HCEC 1CT (cell line): Measurements from ENCODE around the gene PRDM11.

Source experiments
- DNase-seq: peaks from one replicate; pipeline ENCODE4 v3.0.0-alpha.2; 2017

The PRDM11 gene

DNA sequence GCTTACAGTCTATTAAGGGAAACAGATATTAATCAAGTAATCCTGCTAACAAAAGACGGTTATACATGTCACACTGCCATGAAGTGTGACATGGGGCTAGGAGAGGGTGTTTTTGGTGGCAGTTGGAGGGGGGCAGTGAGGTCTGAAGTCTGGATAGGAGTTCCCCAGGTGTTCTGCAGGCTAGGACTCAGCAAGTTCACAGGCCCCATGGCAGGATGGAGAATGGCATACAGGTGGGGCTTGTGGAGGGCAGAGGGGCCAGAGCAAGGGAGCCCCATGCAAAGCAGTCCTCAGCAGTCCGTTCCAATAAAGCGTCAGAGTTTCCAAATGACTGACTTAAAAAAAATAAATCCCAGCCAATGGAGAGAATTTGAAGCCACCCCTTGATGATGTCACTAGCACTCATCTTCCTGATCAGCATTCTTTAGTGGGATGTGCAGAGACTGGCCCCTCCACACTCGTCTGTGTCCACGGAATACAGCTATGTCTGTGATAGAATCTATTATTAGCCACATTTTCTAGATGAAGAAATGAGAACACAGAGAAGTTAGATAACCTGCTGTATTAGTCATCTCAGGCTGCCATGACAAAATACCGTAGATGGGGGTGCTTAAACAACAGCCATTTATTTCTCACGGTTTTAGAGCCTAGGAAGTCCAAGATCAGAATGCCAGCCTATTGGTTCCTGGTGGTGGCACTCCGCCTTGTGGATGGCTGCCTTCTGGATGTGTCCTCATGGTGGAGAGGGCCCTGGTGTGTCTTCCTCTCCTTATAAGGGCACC, 32.6 kb downstream of the PRDM11 start:
- DNase-seq = no peak

DNA sequence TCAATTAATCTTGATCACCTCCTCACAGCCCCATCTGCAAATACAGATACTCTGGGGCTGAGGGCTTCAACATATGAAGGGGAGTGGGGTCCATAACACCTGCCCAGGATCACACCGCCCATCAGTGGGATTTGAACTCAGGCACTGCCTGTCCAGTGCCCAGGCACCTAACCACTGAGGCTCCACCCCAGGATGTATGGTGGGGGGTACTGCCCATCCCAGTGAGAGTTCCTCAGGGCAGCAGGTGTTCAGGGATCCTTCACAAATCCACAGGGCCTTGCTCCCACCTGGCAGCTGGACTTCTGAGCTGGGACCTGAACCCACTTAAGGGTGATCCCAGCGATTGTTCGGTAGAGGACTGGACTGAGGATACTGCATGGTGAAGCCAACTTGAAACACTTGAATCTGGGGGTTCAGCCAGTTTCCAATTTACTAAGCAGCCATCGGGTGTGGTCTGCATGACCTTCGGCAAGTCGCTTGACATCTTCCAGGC, 33.3 kb downstream of the PRDM11 start:
- DNase-seq = no peak

DNA sequence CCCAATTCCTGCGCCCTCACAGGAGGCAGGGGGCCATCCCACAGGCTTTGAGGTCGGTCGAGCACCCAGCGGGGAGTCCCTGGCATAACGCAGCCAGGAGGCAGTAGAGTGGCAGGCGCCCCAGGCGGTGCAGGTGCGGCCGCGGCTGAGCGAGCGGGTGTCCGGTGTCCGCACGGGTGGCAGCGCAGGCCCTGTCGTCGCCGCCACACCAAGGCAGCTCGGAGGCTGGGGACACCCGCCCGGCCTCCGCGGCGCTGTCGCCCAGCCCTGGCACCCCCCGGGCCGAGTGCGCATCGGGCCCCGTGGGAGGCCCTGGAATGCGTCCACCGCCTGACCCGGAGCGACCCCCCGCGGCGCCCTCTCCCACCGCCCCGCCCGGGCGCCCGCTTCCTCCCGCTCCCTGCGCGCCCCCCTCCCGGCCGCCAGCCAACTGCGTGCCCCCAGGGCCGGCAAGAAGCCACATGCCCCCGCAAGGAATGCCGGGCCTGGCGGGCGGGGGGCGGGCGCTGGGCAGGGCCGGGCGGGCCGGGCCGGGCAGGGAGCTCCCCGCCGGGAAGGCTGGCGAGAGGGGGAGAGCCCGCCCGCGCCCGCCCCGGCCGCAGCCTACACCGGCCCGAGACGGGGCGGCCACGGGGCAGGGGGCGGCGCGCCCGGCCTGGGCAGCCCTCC, 33.9 kb downstream of the PRDM11 start:
- DNase-seq = no peak

DNA sequence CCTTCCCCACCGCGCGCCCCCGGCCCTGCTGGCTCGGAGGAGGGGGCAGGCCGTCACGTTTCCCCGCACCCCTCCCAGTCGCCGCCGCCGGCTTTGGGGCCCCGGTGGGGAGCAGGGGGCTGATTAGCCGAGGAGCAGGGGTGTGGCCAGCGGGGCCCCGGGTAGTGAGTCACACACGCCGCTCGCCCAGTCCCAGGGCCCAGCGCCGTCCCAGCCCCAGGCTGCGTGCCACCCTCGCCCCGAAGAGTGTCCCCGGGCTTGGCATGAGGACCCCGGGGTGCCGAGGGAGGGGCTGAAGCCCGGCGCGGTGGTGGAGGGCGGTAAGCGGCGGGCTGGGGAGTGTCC, 34.4 kb downstream of the PRDM11 start:
- DNase-seq = no peak

DNA sequence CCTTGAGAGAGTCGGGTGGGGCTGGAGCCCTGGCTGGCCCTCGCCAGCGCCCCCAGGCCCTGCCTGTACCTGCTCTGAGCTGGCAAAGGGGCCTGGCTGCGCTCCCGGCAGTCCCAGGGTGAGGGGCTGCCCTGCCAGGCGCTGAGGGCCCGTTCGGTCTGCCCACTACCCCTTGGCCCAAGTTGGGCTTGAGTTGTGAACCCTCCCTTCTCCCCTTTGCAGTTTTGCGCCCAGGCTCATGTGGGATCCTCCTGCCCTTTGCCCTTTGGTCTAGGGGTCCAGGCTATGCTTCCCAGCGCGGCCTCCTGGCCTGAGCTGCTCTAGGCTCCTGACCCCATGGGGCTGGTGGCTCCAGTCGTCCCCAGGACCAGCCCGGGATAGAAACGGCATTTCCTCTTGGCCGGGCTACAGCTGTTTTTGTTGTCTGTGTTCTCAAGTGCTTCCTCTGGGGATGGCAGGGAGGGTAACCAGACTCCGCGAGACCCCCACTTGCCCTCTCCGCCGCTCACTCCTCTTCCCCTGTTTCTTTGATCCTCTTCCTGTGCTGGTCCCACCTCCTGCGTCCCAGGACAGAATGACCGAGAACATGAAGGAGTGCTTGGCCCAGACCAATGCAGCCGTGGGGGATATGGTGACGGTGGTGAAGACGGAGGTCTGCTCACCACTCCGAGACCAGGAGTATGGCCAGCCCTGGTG, 34.9 kb downstream of the PRDM11 start:
- DNase-seq = no peak

DNA sequence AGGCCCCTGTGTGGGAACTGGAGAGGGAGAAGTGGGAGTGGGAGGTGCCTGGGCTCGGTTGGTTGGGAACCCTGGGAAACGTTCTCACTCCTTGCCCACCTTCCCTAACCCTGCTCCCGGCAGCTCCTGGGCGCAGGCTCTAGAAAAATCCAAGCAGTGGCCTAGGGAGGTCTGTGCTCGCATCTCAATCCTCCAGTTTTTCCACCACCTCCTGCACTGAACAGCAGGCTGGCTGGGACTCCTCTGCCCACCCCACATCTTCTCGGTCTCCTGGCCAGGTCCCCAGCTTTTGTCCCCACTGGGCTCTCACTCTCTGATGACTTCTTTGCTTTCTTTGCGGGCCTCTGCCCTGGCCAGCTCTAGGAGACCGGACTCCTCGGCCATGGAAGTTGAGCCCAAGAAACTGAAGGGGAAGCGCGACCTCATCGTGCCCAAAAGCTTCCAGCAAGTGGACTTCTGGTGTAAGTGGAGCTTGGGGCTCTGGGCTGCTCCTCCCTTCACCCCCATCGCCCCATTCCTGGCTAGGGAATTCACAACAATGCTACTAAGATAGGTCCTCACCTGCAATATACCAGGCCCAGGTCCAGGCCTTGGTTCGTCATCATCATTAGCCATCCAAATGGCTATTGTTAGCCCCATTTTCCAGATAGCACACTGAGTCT, 35.6 kb downstream of the PRDM11 start:
- no peak for DNase-seq

DNA sequence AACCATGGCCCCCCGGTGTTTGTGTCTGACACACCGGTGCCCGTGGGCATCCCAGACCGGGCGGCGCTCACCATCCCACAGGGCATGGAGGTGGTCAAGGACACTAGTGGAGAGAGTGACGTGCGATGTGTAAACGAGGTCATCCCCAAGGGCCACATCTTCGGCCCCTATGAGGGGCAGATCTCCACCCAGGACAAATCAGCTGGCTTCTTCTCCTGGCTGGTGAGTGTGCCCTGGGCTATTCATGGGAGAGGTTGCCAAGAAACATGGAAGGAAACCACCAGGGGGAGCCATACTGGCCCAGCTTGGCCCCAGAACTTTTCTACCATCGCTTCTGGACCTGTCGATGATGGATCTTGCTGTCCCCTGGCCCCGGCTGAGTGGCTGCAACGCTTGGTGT, 36.5 kb downstream of the PRDM11 start:
- no peak for DNase-seq

DNA sequence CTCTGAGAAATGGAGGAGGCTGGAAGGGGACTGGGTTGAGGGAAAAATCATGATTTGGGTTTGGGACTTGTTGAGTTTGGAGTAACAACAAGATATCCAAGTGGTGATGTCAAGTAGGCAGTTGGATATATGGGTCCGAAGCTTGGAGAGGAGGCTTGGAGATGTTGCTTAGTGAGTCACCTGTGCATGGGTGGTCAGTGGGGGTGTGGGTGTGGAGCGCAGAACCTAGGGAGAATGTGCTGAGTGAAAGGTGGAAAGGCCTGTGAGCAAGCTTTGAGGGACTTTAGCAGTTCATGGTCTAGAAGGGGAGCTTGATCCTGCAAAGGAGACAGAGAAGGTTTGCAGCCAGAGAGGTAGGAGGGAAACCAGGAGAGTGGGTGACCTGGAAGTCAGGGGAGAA, 38.2 kb downstream of the PRDM11 start:
- no peak for DNase-seq

DNA sequence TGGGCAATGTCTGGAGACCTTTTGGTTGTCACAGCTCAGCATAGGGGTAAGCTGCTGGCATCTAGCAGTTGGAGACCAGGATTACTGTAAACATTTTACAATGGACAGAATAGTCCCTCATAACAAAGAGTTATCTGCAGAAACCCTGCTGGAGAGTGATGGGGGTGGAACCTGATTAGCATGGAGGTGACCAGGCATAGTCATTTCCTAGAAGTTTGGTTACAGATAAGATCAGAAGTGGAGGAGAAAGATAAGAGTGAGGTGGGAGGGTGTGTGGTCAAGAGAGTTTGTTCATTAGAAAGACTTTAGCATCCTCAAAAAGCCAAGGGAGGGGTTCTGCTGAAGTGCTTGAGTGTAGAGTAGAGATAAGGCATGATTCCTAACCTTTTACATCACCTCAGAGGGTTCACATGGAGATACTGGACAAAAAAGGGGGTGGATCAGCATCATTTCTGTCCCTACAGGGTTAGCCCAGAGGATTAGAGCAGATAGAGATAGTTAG, 38.8 kb downstream of the PRDM11 start:
- DNase-seq = no peak

DNA sequence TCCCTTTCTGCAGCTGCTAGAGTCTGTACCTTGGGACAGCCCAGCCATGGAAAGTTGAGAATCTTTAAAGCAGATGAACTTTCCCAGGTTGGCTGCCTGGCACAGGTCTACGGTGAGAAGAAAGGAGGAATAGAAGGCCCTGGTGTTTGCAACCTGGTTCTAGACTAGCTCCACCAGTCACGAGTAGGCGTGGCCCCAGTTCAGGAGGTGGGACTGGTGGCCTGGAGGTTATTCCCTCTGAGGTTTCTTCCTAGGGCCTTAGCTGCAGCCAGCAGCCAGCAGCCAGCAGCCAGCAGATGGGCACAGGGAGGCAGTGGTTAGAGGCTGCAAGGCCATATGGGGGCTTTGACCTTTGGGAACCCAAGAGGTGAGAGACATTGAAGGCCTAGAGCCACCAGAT, 40.9 kb downstream of the PRDM11 start:
- no peak for DNase-seq

DNA sequence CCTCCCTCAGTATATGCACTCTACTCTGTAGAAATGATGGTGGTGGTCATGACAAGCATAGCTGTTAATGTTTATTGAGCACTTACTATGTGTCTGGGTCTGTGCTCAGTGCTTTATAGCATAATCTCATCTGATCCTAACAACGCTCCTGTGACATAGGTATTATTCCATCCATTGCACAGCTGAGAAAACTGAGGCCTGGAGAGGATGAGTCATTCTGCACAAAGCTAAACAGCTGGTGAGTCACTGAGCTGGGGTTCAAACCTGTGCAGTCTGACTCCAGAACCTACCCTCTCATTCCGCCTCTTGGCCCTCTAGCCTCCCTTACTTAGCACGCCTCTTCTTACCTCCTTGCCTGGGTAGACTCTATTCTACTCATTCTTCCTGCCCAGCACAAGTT, 41.7 kb downstream of the PRDM11 start:
- no peak for DNase-seq

DNA sequence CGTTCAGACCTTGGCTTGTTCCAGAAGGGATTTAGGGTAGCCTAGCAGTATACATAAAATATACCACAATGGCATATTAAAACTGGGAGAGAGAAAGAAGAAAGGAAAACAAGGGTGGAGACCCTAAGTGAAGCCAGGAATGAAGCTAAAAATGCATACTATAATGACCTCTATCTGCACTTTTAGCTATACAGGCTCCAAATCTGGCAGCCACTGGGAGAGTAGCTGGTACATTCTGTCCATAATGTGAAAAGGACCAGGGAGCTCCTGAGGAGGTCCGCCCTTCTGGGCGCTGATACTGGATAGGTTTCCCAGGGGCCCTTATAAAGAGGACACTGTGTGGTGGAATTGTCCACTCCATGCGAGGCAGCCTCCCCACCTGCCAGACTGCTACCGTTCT, 42.8 kb downstream of the PRDM11 start:
- DNase-seq = no peak

DNA sequence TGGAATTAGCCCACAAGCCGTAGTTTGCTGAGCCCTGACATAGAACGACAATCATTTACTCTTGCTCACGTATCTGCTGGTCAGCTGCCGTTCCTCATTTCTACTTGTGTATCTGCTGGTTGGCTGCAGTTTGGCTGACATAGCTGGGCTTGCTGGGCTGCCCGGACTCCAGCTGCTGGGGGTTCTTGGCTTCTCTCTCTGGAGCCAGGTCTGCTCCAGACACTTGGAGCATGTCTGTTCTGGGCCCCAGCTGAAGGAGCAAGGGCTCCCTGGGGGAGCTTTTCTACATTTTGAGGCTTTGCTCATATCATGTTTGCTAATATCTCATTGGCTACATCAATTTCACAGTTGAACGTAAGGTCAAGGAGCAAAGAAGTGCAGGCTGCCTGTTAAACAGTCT, 47.3 kb downstream of the PRDM11 start:
- DNase-seq = no peak

DNA sequence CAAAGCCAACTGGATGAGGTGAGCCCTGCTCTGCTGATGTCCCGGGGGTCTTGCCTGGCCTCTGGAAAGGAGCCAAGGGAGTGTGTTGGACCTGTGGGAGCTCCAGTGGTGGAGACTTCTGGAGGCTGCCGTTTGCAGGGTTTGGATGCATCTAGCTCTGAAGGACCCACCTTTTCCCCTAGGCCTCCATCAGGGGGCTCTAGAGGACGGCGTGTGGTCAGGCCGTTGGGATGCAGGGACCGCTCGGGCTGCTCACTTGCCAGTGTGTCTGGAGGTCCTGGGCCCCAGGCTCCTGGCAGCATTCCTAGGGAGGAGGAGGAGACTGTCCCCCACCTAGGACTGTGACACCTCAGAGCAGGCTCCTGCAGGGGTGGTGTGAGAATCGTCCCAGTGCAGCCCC, 58.3 kb downstream of the PRDM11 start:
- no peak for DNase-seq

DNA sequence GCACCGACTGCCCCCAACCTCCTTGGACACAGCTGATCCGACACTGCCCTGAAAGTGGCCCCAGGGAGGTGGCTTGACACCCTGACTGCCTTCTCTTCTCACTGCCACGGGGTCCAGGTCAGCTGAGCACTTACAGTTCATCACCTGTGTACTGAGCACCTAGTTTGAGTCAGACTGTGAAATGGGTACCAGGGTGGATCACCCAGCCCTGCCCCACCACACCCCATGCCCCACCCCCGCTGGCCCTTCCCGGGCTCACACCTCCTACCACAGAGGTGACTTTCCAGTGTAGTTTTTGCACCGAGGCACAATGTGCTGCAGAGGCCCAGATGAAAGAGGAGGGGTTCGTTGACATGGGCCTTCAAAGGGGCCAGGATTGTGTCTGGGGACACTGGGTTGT, 59.5 kb downstream of the PRDM11 start:
- DNase-seq = no peak

DNA sequence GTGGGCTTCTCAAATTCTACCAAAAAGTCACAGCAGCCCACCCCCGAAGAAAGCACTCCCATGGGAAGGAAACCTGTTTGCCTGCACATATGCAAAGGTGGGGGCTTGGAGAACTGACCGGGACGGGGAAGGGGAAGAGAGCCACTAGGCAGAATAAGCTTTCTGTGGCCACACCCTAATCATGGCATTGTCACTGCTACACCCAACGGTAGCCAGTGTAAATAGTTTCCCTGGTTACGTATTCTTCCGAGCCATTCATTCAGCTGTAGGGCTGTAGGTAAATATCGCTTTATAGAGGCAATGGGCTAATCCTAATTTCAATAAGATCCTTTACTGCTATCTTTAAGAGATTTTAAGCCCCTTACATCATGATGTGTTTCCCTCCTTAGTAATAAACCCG, 61.7 kb downstream of the PRDM11 start:
- no peak for DNase-seq

DNA sequence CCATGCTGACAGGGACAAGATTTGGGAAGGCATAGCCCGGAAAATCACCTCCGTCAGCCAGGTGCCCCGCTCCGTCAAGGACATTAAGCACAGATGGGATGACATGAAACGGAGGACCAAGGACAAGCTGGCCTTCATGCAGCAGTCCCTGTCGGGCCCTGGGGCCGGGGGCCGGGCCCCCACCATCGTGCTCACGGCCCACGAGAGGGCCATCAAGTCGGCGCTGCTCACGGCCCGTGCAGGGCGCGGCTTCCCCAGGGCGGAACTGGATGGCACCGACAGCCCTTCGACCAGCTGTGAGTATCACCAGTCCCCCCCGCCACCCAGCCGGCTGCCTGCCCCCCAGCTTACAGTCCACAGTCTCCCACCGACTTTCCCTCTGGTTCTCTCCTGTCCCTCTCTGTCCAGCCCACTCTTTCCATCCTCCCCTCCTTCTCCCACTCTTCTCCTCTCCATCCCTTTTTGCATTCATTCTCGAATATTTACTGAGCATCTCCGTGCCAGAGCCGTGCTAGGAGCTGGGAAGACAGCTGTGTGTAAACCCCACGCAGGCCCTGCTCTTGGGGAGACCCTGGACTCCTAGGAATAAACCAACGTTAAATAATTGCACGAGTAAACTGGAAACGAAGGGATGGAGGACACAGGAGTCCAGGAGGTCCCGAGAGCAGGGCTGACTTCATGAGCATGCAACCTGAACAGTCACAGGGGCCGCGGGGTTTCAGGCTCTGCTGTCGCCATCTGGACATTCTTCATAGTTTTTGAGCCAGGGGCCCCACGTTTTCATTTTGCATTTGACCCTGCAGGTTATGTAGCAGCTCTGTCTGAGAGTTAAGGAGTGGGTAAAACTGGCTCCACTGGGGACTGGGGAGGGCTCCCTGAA, 62.8 kb downstream of the PRDM11 start:
- DNase-seq = no peak

DNA sequence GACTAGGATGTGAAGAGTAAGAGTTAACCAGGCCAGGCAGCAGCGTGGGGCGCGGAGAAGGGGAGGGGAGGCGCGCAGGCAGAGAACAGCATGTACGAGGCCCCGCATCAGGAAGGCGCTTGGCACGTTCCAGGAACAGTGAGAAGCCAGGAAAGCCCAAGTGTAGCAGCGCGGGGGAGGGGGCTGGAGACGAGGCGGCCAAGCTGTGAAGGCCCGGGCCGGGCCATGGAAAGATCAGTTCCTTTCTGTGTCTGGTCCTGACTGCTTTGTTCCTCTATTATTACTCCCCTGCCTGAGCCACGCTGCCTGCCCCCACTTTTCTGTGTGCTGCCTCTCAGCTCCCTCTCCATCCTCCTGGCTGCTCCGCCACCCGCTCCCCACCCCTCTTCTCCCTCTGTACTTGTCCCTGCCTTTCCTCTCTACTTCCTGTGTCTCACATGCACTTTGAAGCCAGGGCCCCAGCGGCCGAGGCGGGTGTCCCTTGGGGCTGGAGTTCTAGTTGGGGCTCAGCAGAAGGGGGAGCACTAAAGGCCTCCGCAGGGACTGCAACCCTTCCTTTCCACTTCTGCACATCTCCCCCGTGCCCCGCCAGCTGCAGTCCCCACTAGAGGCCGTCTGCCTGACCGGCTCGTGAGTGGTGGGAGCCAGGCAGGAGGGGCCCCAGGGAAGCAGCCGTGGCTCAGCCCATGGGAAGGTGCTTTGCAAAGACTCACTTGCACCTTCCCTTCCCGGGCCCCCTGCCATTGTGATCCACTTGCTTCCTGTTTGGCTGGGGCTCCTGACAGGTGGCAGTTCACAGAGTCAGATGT, 63.7 kb downstream of the PRDM11 start:
- no peak for DNase-seq

DNA sequence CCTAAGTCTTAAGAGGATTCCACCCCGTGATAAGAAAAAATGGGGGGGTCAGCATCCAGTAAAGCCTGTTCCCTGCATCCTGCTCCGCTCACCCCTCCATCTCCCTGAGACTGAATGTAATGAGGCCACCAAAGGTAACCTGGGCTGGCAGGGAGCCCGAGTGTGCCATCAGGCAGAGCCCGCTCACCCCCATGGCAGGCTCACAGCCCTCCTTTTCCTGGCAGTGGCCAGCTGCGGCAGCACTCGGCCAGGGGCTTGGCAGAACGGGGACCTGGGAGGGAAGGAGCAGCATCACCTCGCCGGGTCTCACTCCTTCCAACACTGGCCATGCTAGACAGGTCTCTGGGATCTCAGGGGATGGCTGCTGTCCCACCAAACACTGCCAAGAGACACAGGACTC, 64.4 kb downstream of the PRDM11 start:
- DNase-seq = no peak

DNA sequence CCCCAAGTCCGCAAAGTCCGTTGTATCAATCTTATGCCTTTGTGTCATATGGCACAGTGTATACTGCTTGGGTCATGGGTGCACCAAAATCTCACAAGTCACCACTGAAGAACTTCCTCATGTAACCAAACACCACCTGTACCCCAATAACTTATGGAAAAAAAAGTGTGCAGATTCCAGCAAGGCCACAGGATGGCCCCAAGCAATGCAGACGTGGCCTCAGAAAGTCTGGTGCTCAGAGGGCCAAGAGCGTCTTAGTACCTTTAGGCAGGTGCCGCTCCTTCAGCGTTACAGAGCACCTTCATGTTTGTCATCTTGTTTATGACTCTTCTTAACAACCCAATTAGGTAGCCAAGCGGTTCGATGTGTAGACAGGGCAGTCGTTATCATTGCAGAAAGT, 65.3 kb downstream of the PRDM11 start:
- no peak for DNase-seq

DNA sequence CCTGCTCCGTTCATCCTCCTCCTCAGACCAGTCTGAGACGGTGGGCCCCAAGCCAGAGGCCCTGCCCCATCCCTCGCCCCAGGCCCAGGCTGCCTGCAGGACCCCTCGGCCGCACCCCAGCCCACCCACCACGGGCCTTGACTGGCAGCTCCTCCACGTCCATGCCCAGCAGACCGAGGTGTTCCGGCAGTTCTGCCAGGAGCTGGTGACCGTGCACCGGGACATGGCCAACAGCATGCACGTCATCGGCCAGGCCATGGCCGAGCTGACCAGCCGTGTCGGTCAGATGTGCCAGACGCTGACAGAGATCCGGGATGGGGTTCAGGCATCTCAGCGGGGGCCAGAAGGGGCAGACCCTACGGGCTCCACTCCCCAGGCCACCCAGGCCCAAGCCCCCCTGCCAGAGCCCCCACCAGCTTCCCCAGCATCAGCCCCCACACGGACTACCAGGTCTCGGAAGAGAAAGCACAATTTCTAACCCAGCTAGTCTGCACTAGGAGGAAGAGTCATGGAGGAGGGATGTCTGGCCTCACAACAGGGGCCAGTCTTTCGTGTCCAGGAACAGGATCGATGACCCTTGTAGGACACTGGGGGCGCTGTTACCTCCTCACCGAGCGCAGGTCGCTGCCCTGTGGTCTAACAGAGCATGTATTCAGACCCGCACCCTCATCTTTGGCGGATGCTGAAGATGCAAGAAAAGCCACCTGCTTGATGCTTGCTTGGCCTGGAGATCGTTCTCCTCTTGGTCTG, 66.3 kb downstream of the PRDM11 start:
- DNase-seq = no peak
